GM19193 (cell line): Measurements from ENCODE around the gene REM1.
A peak's percentile ranks its signal among the peaks of the same experiment; 100 is the strongest.

Experiments
- POLR2A ChIP-seq: IDR thresholded peaks from 4 replicates; pipeline ENCODE4 v1.6.1; 2011; ENCODE audit not compliant: insufficient read depth, insufficient read length; ENCODE audit errors: extremely low read depth

The REM1 gene

GRCh38 chr20:31514154-31515071 is 39.3 kb downstream of the REM1 start, which contains the start of gene HM13:
TSS of gene HM13 (plus strand) at chr20:31514442. CDS start at chr20:31514552, 110 bp downstream.
- peak; percentile 92 for TF ChIP-seq POLR2A

GRCh38 chr20:31515072-31515774 is 40.1 kb downstream of the REM1 start:
- no peak for TF ChIP-seq POLR2A

DNA sequence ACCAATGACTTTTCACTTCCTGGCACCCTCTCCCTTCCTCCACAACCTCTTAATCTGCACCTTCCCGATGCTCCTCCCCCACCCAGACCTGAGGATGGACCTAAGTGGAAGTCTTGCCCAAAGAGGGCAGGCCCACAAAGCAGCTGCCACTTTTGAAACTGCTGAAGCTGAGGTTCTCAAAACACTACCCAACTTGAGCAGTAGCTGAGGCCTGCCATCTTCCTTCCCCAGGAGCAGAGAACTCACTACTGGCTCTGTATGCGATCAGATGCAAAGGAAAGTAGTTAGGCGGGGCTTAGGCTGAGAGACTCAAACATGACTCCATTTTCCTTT is 40.7 kb downstream of the REM1 start:
- no peak for TF ChIP-seq POLR2A

- no peak for TF ChIP-seq POLR2A
These were observed 41.1 kb downstream of the REM1 start for GRCh38 chr20:31516166-31516565.

DNA sequence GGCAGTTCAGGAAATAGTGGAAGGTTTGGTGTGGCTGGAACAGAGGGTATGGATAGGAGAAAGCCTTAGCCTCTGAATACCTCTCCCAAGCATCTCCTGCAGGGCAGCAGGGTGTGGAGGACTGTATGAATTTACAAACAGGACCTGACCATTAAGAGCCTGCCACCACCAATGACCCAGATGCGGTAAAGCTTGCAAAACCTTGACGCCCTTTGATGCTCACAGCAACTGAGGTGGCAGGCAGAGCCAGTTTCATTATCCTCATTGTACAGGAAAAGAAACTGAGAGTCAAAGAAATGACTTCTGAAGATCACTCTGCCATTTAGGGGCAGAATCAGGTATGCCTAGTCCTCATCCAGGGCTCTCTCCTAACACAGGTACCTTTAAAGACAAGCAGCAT is 41.6 kb downstream of the REM1 start:
- TF ChIP-seq POLR2A = no peak

DNA sequence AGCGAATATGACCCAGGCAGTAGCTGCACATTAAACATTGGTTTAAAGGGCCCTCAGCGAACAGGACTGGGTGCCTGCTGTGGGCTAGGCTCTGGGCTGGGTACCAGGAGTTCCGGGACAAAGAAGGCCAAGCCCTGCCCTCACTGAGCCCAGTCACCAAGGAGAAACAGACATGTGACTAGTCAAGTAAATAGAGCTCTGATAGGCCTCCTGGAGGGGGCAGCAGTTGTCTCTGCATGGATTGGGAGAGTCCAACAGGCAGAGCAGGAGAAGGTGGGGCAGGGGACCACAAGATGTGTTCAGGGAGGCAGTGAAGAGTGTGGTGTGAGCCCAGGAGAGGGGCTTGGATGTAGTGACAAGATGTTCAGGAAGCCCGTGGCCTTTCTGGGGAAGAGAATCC is 42.3 kb downstream of the REM1 start:
- no peak for TF ChIP-seq POLR2A

- TF ChIP-seq POLR2A = no peak
These were observed 47.6 kb downstream of the REM1 start for GRCh38 chr20:31522731-31523130.

- no peak for TF ChIP-seq POLR2A
These were observed 48.5 kb downstream of the REM1 start for GRCh38 chr20:31523361-31524283.

GRCh38 chr20:31527266-31527665 is 52.2 kb downstream of the REM1 start:
- no peak for TF ChIP-seq POLR2A
